NB4 (cell line): ENCODE measurements around the gene IL20RB.
"Not testable (repeated sequence)": the region's sequence is repeated elsewhere in the genome, so short reads cannot be mapped to it uniquely, and the experiment has no call there.

Experiments used
- DNase-seq: peaks from one replicate; pipeline ENCODE4 v3.0.0; 2010; ENCODE audit warnings: low read depth
- H3K4me3 ChIP-seq: one replicate; pipeline ENCODE4 v1.5.1; 2011; ENCODE audit warnings: mild to moderate bottlenecking, low read depth, low read length, moderate library complexity
- MYC ChIP-seq: IDR thresholded peaks from 2 replicates; pipeline ENCODE4 v1.6.1; 2011; ENCODE audit warnings: low read depth, low read length
- POLR2A ChIP-seq: IDR thresholded peaks from 2 replicates; pipeline ENCODE4 v1.6.1; 2011; ENCODE audit warnings: mild to moderate bottlenecking; ENCODE audit not compliant: insufficient read length; ENCODE audit errors: extremely low read depth
- TF ChIP-seq, protein P1 (sequence below): IDR thresholded peaks from one replicate; pipeline ENCODE4 v1.5.1; 2012; ENCODE audit warnings: low read depth, low read length
- TF ChIP-seq, protein P2 (sequence below): IDR thresholded peaks from 2 replicates; pipeline ENCODE4 v1.6.1; 2011; ENCODE audit warnings: low read depth, low read length

IL20RB gene

DNA sequence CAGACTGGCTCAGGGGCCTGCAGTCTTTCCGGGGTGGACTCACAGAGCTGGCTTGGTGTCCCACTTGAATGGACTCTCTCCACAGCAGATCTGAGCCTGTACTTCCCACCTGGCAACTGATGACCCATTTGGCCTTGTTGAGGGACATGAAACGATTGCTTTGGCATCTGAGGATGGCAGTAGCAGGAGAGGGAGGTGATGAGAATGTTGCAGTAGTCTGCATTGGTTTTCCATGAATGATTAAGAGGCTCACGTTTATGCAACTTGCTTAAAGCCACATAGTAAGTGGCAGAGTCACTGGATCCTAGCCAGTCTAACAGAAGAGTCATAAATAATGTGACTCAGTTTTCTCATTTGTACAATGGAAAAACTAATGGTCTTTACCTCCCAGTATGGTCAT lies 21.9 kb downstream of the IL20RB start:
- H3K4me3 ChIP-seq, result no peak overlapping the region
- TF ChIP-seq, protein P1, sequence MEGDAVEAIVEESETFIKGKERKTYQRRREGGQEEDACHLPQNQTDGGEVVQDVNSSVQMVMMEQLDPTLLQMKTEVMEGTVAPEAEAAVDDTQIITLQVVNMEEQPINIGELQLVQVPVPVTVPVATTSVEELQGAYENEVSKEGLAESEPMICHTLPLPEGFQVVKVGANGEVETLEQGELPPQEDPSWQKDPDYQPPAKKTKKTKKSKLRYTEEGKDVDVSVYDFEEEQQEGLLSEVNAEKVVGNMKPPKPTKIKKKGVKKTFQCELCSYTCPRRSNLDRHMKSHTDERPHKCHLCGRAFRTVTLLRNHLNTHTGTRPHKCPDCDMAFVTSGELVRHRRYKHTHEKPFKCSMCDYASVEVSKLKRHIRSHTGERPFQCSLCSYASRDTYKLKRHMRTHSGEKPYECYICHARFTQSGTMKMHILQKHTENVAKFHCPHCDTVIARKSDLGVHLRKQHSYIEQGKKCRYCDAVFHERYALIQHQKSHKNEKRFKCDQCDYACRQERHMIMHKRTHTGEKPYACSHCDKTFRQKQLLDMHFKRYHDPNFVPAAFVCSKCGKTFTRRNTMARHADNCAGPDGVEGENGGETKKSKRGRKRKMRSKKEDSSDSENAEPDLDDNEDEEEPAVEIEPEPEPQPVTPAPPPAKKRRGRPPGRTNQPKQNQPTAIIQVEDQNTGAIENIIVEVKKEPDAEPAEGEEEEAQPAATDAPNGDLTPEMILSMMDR, result no peak
- TF ChIP-seq POLR2A (no peak), MYC (no peak)
- TF ChIP-seq, protein P2, sequence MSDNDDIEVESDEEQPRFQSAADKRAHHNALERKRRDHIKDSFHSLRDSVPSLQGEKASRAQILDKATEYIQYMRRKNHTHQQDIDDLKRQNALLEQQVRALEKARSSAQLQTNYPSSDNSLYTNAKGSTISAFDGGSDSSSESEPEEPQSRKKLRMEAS, result no peak
- no peak for DNase-seq

DNA sequence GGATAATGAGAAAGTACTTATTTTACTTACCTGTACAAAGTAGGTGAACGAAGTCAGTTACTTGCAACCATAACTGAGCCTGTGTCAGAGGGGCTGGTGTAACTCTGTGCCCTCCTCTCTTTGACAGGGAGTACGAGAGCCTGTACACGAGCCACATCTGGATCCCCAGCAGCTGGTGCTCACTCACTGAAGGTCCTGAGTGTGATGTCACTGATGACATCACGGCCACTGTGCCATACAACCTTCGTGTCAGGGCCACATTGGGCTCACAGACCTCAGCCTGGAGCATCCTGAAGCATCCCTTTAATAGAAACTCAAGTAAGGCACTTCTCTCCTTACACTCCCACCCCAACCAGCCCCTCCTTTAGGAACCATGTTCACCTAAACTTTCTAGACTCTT lies 24.2 kb downstream of the IL20RB start:
- H3K4me3 ChIP-seq, result no peak overlapping the region
- TF ChIP-seq, protein P1, result no peak
- TF ChIP-seq POLR2A, result no peak
- no peak for TF ChIP-seq MYC
- TF ChIP-seq, protein P2, result no peak
- DNase-seq, result no peak

DNA sequence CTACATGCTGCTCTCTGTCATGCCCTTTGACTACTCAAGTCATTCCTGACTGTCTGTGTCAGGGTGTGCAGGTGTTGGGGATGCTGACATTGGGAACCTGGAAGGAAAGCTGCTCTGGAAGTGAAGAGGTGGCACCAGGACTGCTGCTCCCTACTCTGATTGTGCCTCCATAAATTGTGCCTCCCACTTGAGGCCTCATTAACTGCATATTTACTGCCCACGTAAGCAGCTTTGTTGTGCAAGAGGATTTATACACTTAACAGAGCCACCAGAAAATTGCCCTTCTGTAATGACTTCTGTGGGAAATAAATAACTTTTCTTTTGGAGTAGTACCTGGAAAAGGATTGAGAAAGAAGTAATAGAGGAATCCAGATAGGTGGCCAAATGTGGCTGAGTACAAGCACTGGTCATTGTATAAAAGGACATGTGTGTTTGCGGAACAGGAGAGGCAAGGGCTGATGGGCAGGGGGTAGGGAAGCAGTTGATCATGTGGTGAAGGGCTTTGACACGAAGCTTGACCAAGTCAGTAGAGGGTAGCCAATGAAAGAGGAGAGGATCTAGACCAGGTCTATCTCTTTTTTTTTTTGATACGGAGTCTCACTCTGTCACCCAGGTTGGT lies 24.8 kb downstream of the IL20RB start:
- TF ChIP-seq, protein P2, result no peak
- TF ChIP-seq MYC, result no peak
- no peak for DNase-seq
- no peak overlapping the region for H3K4me3 ChIP-seq

DNA sequence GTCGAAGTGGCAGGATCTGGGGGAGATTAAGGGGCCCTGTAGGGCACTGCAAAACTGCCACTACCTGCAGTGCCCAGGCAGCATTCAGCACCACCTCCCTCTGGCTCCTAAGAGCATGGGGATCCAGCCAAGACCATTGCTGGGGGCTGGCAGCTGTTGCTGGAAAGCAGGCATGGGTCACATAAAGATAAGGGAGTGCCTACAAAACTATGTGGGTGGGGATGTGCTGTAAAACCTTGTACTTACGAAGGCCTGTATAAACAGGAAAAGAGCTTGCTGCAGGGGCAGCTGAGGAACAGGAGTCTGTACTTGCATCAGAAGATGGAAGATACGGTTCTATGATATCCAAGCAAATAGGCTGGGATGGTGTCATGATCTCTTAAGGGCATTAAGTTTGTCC lies 27.1 kb downstream of the IL20RB start:
- no peak for DNase-seq
- H3K4me3 ChIP-seq, result no peak overlapping the region
- TF ChIP-seq, protein P1, result no peak
- no peak for TF ChIP-seq MYC
- TF ChIP-seq POLR2A, result no peak
- TF ChIP-seq, protein P2, result no peak

DNA sequence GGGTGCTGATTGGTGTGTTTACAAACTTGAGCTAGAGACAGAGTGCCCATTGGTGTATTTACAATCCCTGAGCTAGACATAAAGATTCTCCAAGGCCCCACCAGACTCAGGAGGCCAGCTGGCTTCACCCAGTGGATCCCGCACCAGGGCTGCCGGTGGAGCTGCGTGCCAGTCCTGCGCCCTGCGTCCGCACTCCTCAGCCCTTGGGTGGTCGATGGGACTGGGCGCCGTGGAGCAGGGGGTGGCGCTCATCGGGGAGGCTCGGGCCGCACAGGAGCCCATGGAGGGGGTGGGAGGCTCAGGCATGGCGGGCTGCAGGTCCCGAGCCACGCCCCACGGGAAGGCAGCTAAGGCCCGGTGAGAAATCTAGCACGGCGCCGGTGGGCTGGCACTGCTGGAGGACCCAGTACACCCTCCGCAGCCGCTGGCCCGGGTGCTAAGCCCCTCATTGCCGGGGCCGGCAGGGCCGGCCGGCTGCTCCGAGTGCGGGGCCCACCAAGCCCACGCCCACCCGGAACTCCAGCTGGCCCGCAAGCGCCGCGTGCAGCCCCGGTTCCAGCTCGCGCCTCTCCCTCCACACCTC lies 29.7 kb downstream of the IL20RB start:
- not testable (repeated sequence) for H3K4me3 ChIP-seq, DNase-seq

DNA sequence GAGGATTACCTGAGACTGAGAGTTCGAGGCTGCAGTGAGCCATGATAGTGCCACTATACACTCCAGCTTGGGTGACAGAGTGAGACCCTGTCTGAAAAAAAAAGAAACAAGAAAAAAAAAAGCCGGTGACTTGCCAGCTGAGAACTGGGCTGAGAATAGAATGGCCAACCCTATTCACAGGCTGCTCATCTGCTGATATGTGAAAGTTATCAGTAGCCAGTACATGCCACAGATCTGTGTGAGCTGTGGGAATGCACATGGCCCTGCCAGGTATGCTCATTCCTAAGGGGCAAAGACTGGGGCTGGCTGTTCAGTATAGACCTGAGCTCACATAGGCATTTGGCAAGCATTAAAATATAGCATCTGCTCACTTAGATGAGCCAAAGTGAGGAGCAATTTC lies 30.9 kb downstream of the IL20RB start:
- no peak overlapping the region for H3K4me3 ChIP-seq
- TF ChIP-seq, protein P1, result no peak
- TF ChIP-seq, protein P2, result no peak
- TF ChIP-seq POLR2A, result no peak
- DNase-seq, result no peak

DNA sequence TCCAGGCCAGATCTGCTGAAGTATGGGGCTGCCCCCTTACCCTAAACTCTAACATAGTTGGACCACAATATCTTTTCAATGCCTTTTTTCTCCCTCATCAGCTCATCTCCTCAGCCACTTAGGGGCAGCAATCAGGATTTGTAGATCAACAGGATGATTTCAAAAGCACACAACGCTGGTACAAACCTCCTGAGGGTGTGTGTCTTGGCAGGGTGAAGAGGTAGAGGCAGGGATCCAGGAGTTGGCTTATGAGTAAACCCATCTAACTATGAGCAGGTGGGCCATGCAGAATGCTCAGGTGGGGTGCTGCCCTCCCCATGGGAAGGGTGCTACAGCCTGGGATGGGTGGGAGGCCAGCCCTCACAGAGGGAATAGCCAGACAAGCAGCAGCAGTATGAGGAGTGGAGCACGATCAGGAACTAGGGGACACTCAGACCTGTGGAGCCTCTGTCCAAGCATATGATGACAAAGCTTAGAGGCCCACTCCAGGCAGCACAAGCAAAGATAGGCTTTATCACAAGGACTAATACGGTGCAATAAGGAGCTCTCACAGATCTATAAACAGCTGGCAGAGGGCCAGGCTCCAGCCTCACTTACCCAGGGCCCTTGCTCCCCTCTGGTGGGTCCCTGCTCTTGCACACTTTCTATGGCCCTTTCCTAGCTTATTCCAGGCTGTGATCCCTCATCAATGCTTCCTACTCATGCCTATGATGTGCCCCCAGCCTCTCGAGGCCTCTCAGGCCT lies 32.2 kb downstream of the IL20RB start:
- no peak overlapping the region for H3K4me3 ChIP-seq
- TF ChIP-seq, protein P2, result no peak
- TF ChIP-seq POLR2A (no peak), MYC (no peak)
- TF ChIP-seq, protein P1, result no peak
- DNase-seq, result no peak
